GM10266 (cell line): Measurements from ENCODE around the gene LRRC23.

Experiments used
- DNase-seq: peaks from one replicate; pipeline ENCODE4 v3.0.0; 2012; ENCODE audit errors: extremely low spot score
- CTCF ChIP-seq: IDR thresholded peaks from 2 replicates; pipeline ENCODE4 v1.5.1; 2012; ENCODE audit warnings: mild to moderate bottlenecking, low read depth; ENCODE audit not compliant: control insufficient read depth, insufficient read depth; ENCODE audit errors: missing control alignments

The LRRC23 gene

GRCh38 chr12:6914947-6915788 lies 10.5 kb downstream of the LRRC23 start:
- peak; percentile 78 for DNase-seq
- no peak for TF ChIP-seq CTCF

- DNase-seq: no peak
These were observed 11.2 kb downstream of the LRRC23 start for GRCh38 chr12:6915789-6916285.

GRCh38 chr12:6916426-6917200 lies 12.0 kb downstream of the LRRC23 start:
- DNase-seq: no peak
- no peak for TF ChIP-seq CTCF

More at GRCh38 chr12:6915789-6916285, 11.2 kb downstream of the LRRC23 start:
- TF ChIP-seq CTCF: no peak

GRCh38 chr12:6917491-6918231 lies 13.0 kb downstream of the LRRC23 start:
- no peak for DNase-seq
- TF ChIP-seq CTCF: no peak

- TF ChIP-seq CTCF: peak; percentile 17
These were observed 15.0 kb downstream of the LRRC23 start for GRCh38 chr12:6919588-6919987.

GRCh38 chr12:6921539-6921938 lies 16.9 kb downstream of the LRRC23 start:
- no peak for TF ChIP-seq CTCF
- DNase-seq: no peak

More at GRCh38 chr12:6919588-6919987, 15.0 kb downstream of the LRRC23 start:
- DNase-seq: no peak
